Measurements from ENCODE around the gene RPS6KL1.

GRCh38 chr14:74890262-74890661 lies 32.8 kb downstream of the RPS6KL1 start:
- TF ChIP-seq POLR2A (IDR thresholded peaks at IDR 0.05): no peak
- TF ChIP-seq CTCF (IDR thresholded peaks at IDR 0.05): no peak

All from Peyer's patch (tissue), 4 donors.